IPS DF 4.7 (cell line): Measurements from ENCODE around the gene ITPK1.

Experiments used
- DNase-seq: peaks from one replicate; pipeline ENCODE4 v3.0.0-alpha.2; 2013; ENCODE audit warnings: low spot score; ENCODE audit errors: extremely low read depth

ITPK1 gene

DNA sequence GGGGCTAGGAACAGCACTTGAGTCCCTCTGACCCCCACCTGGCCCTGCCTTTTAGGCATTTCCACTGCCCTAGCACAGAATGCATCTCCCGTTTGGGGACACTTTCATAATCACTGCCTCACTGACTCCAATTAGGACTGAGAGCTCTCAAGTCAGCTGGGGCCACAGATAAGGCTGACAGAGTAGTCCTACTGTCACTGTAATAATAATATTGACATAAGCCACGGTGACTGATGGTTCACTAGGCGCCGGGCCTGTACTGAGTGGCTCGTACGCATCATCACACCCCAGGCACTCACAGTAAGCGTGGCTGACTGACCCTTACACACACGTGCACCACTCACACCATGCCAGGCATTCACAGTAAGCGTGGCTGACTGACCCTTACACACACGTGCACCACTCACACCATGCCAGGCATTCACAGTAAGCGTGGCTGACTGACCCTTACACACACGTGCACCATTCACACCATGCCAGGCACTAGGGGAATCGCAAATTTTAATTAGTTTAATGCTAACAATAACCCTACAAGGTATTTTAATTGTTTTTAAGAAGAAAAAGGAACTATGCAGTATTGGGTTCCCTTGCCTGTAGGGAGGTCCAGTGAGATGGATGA lies 105.1 kb downstream of the ITPK1 start:
- no peak for DNase-seq

DNA sequence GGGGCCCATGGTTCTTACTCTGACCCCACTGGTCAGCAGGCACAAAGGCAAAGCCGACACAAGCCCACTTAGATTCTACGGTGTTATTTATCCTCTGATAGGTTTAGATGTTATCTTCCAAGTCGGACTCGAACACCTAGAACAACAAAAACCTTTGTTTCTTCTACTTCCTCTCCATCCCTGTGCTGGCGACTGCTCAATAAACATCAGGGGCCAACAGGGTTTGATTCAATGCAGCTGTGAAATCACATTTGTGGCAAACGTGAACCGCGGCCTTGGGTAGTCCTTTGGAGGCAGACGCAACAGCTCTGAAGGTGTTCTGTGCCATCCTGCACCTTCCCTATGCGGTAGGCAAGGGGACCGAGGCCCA lies 105.6 kb downstream of the ITPK1 start:
- no peak for DNase-seq

DNA sequence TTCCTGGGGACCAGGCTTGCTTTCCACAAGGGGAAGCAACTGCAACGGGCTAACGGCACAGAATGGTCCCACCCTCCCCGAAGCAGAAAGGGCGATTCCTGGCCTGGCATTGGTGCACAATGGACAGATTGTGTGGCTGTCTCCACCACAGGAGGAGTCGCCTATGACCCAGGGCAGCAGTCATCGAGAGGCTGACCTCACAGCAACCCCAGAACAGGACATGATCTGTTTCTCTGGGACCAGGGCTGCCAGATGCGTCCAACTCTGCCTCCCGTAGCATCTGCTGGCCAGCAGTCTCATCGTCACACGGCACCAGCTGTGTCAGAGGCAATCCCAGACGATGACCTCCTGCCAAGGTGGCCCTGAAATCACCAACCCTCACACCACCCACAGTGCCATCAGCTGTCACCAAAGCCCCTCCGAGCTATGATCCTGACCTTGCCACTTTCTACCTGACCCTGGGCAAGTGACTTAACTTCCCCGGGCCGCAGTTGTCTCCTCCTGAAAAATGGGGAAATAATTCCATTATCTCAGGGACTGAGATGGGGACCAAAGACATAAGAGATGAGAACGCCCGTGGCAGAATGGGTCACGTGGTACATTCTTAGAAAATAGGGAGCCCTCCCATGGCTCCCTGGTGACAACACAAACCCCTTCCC lies 106.1 kb downstream of the ITPK1 start:
- no peak for DNase-seq

DNA sequence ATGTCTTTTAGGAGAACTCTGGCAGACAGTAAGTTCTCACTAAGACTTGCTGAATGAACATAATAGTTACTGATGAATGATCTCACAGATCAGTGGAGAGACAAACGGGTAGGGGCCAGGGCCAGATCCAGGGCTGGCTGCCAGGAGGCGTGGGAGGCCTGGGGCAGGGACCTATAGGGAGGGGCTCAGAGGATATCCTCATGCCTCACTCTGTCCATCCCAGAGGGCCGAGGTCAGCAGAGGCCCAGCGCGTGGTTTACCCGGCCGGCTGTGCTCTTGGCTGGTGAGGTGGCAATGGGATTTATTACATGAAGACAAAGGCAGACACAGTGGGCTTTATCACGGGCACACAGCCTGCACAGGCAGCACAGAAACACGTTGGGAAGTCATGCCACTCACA lies 107.3 kb downstream of the ITPK1 start:
- DNase-seq, result no peak

DNA sequence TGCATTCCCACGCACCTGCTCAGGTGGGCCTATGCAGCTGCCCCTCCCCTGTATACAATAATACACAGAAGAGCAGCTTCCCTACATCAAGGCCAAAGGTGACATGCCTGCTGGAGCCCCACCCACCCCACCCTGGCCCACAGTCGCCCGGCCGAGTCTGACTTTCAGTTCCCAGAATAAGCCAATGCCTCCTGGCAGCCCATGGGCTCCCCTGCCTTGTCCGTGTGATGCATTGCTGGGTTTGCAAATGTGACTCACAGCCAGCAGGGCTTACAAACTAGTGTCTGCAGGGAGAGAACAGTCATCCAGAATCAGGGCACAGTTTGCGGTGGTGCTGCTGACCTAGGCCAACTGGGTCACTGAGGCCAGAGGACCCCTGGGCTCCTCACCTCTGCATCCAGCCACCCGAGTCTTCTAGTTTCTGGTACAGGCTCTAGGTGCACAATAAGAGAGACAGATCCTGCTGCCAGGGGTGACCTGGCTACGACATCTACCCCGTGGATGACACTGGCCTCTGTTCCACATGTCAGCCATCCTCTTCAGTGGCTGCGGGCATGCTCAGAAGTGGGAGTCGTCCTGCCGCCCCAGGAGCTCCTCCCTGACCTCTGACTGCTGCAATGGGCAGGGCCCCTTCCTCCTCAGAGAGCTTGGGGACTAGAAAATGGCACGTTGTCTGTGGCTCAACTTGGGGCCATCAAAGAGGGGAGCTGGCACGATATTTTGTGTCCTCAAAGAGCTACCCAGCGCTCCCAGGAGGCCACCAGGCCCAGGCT lies 108.3 kb downstream of the ITPK1 start:
- DNase-seq, result no peak

DNA sequence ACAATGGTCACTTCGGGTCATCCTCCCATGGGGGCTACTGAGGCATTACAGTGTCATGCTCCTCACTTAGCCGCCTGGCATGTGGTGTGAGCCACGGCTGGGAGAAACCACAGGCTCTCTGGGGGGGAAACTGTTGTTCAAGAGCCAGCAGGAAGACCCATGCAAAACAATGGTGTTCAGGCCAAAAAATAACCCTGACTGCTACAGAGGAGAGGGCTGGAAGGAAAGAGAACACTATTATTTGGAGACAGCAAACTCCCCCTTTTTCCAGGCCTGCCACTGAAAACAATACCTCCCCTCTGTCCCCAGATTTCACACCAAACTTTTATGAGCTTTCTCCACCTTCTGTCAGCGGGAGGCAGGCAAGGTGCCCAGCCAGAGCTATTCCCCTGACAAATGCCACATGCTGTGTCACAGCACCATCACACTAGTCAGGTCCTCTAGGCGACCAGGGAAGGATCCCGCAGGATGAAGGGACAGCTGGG lies 109.1 kb downstream of the ITPK1 start:
- DNase-seq, result no peak

DNA sequence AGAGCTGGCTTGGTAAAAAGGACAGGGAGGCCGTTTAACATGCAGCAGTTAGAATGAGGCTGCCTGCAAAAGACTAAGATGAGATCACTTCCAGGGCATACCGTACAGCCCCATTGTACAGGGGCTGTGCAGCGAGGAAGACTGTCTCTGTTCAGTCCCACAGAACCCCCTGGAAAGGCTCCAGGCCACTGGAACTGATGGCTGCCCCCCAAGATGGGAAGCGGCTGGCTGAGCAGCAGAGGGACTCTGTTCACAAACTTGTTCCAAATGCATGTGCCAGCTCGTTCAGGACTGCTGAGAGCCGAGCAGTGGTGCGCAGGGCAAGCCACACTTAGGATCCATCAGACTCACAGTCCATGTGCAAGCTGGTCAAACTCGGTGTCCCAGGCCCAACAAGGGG lies 109.9 kb downstream of the ITPK1 start:
- DNase-seq, result no peak

DNA sequence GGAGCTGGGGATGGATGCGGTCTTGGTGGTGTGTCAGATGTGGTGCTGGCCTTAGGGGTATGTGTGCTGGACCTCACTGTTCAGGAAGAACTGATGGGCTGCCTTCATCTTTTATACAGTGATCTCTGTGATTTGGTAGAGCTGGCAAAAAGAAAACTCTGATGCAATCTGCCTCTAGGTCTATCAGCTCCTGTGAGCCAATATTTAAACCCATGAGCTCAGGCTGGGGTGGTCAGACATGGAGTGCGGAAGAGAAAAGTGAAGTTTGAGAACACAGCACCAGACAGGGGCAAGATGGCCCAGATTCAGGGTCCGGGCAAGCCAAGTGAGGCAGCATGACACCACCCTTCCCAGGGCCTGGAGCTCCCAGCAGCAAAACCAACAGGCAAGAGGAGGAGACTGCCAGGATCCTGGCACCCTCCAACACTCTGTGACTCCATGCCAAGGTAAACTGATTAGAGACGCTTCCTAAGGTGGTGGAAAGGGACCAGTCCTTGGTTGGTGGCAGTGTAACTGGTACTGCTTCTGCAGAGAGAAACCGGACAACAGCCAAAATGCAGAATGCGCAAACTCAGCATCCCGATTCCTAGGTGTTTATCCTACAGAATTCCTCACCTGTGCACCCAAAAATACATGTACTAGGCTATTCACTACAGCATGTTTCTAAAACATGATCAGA lies 110.5 kb downstream of the ITPK1 start:
- no peak for DNase-seq

DNA sequence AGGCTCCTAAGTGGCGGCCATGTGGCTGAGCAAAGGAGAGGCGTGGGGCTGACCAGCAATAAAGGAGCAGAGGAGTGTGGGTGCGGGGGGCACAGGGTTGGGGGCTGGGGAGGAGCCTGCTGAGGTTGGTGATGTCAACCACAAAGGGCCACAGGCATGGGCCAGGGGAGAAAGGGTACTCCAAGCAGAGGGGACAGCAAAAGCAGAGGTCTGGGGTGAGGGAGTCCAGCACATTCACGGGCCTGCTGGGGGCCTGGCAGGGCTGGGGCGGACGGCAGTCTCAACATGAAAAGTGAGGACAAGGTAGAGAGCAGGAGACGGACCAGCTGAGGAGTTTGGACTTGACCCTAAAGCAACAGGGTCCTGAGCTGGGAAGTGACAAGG lies 111.0 kb downstream of the ITPK1 start:
- DNase-seq, result no peak

DNA sequence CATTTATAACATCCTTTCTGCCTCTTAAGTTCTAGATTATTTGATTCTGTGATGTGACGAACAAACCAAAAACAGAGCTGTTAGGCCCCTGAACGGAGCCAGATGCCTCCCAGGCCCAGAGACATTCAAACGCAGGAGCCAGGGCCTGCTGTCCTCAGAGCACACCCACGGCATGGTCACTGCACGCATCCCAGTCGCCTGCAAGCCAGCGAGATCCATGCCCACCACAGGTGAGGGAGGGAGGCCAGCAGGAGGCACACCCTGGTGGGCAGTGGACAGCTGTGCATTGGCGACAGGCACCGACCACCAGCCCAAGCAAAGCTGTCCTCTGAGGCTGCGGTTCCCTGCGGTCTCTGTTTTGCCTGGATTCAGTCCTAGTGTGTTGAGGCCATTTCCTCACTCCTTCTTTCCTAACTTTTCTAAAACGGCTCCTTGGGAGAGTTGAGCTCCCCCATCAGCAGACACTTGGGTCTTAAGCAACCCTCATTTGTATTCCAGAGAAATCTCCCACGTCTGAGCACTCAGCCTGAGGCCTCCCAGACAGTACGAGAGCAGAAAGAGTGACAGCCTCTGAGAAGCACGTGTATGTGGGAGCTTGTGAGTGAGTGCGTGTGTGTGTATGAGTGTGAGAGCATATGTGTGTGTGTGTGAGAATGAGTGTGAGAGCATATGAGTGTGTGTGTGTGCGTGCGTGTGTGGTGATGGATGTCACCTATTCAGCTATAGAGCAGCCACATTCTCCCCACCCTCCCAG lies 111.6 kb downstream of the ITPK1 start:
- DNase-seq, result no peak

DNA sequence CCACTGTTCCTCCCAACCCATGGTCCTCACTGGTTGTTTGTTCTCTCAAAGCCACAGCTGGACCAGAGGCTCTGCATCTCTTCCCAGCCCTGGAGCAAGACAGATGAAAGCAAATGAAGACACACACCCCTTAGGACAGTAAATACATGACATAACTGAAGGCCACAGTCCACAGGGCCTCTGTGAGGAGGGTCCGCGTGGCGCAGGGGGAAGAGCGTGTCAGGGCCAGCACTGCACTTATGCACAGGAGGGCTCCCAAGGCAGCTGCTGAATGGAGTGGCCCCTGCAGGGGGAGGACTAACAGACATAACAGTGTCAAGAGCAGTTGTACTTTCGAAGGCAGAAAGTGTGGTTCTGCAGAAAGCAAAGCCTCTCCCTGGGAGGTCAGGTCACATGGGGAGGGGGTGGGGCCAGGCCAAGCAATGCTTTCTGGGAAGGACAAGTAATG lies 112.8 kb downstream of the ITPK1 start:
- DNase-seq, result no peak

DNA sequence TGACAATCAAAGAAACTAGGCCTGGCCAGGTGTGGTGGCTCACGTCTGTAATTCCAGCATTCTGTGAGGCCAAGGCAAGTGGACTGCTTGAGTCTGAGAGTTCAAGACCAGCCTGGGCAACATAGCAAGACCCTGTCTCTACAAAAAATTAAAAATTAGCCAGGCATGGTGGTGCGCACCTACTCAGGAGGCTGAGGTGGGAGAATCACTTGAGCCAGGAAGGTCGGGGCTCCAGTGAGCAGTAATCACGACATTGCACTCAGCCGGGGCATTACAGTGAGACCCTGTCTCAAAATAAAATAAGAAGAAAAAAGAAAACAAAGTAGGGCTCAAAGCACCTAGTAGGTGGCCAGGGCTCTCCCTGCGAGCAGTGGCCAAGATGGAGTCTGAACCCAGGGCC lies 113.7 kb downstream of the ITPK1 start:
- DNase-seq, result no peak

DNA sequence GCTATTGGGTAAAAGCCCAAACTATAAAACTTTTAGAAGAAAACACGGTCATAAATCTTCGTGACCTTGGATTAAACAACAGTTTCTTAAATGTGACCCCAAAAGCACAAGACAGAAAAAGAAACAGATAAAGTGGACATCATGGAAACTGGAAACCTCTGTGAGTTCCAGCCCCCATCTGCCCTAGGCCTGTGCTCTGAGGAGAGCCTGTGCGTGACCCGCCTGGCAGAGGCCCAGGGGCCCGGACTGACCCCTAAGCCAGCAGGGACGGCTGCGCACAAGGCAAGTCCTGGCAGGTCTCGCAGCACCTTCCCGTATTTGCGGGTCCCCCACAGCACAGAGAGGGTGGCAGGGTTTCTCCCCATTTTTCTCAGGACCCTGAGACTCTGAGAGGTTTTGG lies 116.8 kb downstream of the ITPK1 start:
- no peak for DNase-seq

DNA sequence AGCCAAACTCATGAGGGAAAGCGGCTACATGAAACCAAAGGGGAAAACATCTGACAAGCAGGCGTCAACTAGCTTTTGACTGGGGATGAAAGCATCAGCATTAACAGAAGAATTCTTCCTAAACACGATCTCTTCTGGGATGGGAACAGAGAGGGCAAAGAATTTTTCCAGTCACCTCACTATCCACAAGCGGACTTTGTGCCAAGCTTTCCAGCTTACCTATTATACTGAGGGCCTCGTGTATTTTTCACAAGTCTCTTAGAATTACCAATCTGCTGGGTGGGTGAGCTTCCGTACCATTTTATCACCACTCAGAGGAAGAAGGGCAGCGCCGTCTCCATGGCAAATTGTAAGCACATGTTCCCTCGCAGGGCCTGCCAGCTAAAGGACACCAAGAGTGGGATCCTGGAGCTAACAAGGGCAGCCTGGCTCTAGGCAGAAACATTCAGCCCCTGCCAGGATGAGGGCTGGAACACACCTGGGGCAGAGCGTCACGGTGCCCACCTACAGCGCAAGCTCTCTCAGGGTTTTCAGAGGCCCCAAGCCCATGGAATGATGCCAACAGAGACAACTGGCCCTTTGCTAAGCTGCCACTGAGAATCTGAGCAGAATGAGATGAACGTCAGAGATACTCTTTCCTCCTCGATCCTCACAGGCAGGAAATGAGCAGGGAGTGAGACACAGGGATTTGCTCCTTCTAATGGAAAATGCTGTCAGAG lies 118.2 kb downstream of the ITPK1 start:
- DNase-seq, result no peak

DNA sequence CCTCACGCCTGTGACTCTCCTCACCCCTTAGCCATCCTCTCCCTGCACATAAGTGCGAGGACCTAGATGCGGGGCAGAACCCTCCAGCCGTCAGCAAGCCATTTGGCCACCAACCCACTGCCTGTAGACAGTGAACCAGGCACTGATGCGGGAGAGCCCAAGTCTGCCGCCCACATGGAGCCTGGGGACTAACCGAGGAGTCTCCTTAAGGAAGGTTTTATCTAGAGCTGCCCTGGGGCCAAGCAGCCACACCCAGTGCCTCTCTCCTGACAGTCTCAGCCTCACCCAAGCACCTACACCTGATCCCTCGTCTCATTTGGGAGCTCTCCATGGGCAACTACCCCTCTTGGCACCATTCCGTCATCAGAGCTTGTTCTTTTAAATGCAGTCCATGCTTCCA lies 120.1 kb downstream of the ITPK1 start:
- no peak for DNase-seq

DNA sequence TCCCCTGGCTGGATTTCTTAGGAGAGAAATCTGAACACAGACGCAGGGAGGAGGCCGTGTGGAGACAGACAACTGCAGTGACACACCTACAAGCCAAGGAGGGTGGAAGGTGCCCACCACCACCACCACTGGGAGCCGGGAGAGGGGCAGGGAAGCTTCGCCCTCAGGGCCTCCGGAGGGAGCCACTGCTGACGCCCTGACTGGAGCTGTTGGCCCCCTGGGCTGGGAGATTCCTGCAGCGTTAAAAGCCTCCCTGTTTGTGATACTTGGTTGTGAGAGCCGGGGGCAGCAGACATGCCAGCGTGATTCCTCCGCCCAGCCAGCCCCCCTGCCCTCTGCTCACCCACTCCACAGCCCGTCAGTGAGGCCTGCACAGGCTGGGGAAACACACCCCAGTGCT lies 120.8 kb downstream of the ITPK1 start:
- no peak for DNase-seq

DNA sequence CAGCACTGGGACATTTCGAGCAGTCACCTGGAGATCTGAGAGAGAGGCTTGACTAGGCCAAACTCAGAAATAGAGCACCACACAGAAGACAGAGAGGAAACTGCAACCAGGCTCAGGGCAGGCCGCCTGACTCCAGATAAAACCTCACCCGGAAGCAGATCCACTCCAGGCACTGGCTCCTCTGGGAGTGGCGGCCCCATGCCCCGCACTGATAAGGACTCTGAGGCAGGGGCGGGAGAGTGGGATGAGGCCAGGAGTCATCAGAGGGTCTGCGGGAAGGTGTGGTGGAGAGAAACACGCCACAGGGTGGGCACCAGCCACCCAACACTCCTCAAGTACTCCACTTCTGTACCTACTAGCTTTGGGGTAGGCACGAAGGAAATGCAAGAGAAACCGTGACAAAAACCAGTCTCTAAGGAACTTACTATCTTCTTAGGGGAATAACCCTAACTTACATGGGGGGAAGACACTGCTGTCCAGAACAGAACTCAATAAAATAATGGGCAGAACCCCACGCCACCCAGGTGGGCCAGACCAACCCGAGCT lies 121.5 kb downstream of the ITPK1 start:
- DNase-seq, result no peak

DNA sequence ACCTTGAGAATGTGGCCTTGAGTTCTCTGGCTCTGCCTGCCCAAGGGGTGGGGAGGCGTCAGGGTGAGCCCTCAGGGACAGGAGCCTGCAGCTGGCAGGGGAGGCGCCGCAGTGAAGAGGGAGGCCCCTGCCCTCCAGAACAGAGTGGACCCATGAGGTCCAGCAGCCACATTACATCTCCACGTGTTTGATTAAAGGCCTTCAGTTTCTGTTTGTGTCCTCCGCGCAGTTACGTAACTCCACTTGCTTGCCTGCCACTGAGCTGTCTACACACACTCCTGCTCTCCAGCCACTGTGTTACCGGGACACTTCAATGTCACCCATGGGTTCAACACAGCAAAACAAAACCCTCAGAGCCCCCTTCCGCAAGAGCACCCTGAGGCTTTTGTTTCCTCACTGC lies 122.4 kb downstream of the ITPK1 start:
- DNase-seq, result no peak

DNA sequence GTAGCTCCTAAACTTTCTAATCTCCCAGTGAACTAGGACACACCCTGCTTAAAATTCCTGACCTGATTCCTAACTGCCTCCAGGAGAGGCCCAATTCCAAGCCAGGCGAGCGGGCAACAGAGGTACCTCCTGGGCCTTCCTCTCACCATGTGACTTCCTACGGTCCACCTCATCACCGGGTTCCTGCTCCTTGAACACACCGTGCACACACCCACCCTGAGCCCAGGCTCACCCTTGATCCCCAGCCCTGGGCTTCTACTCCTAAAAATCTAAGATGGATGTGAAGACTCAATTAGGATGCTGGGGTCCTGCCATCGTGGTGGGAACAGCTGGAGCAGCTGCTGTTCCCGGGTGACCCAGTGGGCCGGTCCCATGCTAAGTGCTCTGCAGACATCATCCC lies 124.2 kb downstream of the ITPK1 start:
- no peak for DNase-seq
